Amygdala (tissue), 56 donors: Measurements from ENCODE around the gene CC2D1A.
A peak's percentile ranks its signal among the peaks of the same experiment; 100 is the strongest.
"Not testable (repeated sequence)": the region's sequence is repeated elsewhere in the genome, so short reads cannot be mapped to it uniquely, and the experiment has no call there.

Experiments used
- DNase-seq, 56 donors: peaks; one replicate each; lab custom pipeline; 2025; lab: John Stamatoyannopoulos, UW

The CC2D1A gene

GRCh38 chr19:13899912-13900584 lies 6.0 kb upstream of the CC2D1A start:
- peak in 9 of 56 donors; percentile 2 to 27 (median 13) for DNase-seq

GRCh38 chr19:13902993-13903555 lies 2.9 kb upstream of the CC2D1A start:
- peak in 1 of 56 donors; percentile 15 for DNase-seq

- peak in 1 of 56 donors; percentile 27 for DNase-seq
Observed at GRCh38 chr19:13906521-13906904, 512 bp downstream of the CC2D1A start.

GRCh38 chr19:13906910-13907309 lies 909 bp downstream of the CC2D1A start:
- DNase-seq, result no peak

- DNase-seq, result no peak
Observed at GRCh38 chr19:13908674-13909073, 2.7 kb downstream of the CC2D1A start.

GRCh38 chr19:13909430-13909829 lies 3.4 kb downstream of the CC2D1A start:
- DNase-seq, result no peak

- DNase-seq, result no peak
Observed at GRCh38 chr19:13913352-13913751, 7.4 kb downstream of the CC2D1A start.

- no peak for DNase-seq
Observed at GRCh38 chr19:13914777-13915176, 8.8 kb downstream of the CC2D1A start.

GRCh38 chr19:13917888-13918406 lies 11.9 kb downstream of the CC2D1A start:
- DNase-seq, result no peak

- DNase-seq, result no peak
Observed at GRCh38 chr19:13918726-13919411, 12.9 kb downstream of the CC2D1A start.

- DNase-seq, result no peak
Observed at GRCh38 chr19:13920524-13920923, 14.5 kb downstream of the CC2D1A start.

GRCh38 chr19:13920940-13921747 lies 15.1 kb downstream of the CC2D1A start:
- peak in 21 of 56 donors; percentile 5 to 58 (median 16) for DNase-seq

- DNase-seq, result not testable (repeated sequence)
Observed at GRCh38 chr19:13922118-13922517, 16.1 kb downstream of the CC2D1A start.

GRCh38 chr19:13923194-13923987 lies 17.4 kb downstream of the CC2D1A start:
- DNase-seq, result no peak

GRCh38 chr19:13926010-13926409 lies 20.0 kb downstream of the CC2D1A start:
- DNase-seq, result no peak

- DNase-seq, result no peak
Observed at GRCh38 chr19:13926715-13927114, 20.7 kb downstream of the CC2D1A start.

- no peak for DNase-seq
Observed at GRCh38 chr19:13929340-13929739, 23.3 kb downstream of the CC2D1A start.

- DNase-seq, result no peak
Observed at GRCh38 chr19:13929956-13930355, 24.0 kb downstream of the CC2D1A start.

GRCh38 chr19:13930402-13930801 lies 24.4 kb downstream of the CC2D1A start:
- DNase-seq, result no peak
